IMR-90 (cell line): ENCODE results near the gene CAVIN2.
A peak's percentile ranks its signal among the peaks of the same experiment; 100 is the strongest.

Experiments
- BHLHE40 ChIP-seq: fragments of 150-350 bp; IDR thresholded peaks from 2 replicates; pipeline ENCODE4 v1.6.1; 2016; ENCODE audit warnings: mild to moderate bottlenecking, low read depth, low read length
- CEBPB ChIP-seq: IDR thresholded peaks from 2 replicates; pipeline ENCODE4 v1.6.1; 2012; ENCODE audit warnings: low read depth, low read length, improper control_type of control experiment
- CTCF ChIP-seq: conservative IDR thresholded peaks from 2 replicates; pipeline ENCODE4 v1.5.1; 2012; ENCODE audit warnings: mild to moderate bottlenecking, low read depth, low read length, improper control_type of control experiment
- FOS ChIP-seq: fragments of 150-350 bp; IDR thresholded peaks from 2 replicates; pipeline ENCODE4 v1.6.1; 2016; ENCODE audit warnings: low read depth, low read length
- MAZ ChIP-seq: IDR thresholded peaks from 2 replicates; pipeline ENCODE4 v1.6.1; 2012; ENCODE audit warnings: low read depth, mild to moderate bottlenecking, low read length, improper control_type of control experiment, moderate library complexity, borderline replicate concordance
- MXI1 ChIP-seq: IDR thresholded peaks from 2 replicates; pipeline ENCODE4 v1.6.1; 2012; ENCODE audit warnings: low read depth, mild to moderate bottlenecking, low read length, moderate library complexity, borderline replicate concordance
- POLR2A ChIP-seq: IDR thresholded peaks from 2 replicates; pipeline ENCODE4 v1.6.1; 2012; ENCODE audit warnings: mild to moderate bottlenecking, low read depth, low read length
- RAD21 ChIP-seq: IDR thresholded peaks from 2 replicates; pipeline ENCODE4 v1.6.1; 2012; ENCODE audit warnings: low read length, improper control_type of control experiment
- RCOR1 ChIP-seq: IDR thresholded peaks from 2 replicates; pipeline ENCODE4 v1.6.1; 2012; ENCODE audit warnings: mild to moderate bottlenecking, low read length, improper control_type of control experiment; ENCODE audit not compliant: insufficient replicate concordance
- RFX5 ChIP-seq: IDR thresholded peaks from 2 replicates; pipeline ENCODE4 v1.8.0; 2012; ENCODE audit warnings: low read depth, mild to moderate bottlenecking, low read length, moderate library complexity
- SMC3 ChIP-seq: fragments of 150-350 bp; IDR thresholded peaks from 2 replicates; pipeline ENCODE4 v1.6.1; 2016; ENCODE audit warnings: low read depth, mild to moderate bottlenecking, antibody characterized with exemption, low read length, moderate library complexity

- no peak for TF ChIP-seq CEBPB
- TF ChIP-seq CTCF: no peak
- no peak for TF ChIP-seq POLR2A
- TF ChIP-seq SMC3: no peak
- TF ChIP-seq FOS: peak; percentile 85
- no peak for TF ChIP-seq RAD21
- no peak for TF ChIP-seq BHLHE40
- TF ChIP-seq RFX5: no peak
- no peak for TF ChIP-seq MAZ
- no peak for TF ChIP-seq MXI1
- TF ChIP-seq RCOR1: no peak
These were observed 20.0 kb upstream of the CAVIN2 start for GRCh38 chr2:191866675-191867506.
